A549 treated with AZD9567 at 1 μM for 4 hours (cell line): Measurements from ENCODE around the gene ADNP. TPM values are rescaled to one million over a fixed set of nuclear protein-coding genes. Genes with fewer than 3 reads are reported as not detected.

Experiments
- total RNA-seq: library from RNA; stranded (reverse); fragments of 200-300 nt; extraction: Qiagen RNA extraction; gene quantifications from 5 replicates; pipeline ENCODE4 v1.2.3, GENCODE V29; 2022; ENCODE audit not compliant: insufficient read depth

The ADNP gene
- total RNA-seq, result 36.2 to 46.7 TPM (median 38.6 TPM) in 5 replicates

GRCh38 chr20:50931306-50932015 is at the start of gene ADNP:
Gene ADNP, minus strand, starts transcription at chr20:50931437. Its CDS starts 27,441 bp downstream, at chr20:50903996.

GRCh38 chr20:50958615-50959542 is 27.6 kb upstream of the ADNP start, which contains the start of gene MOCS3:
Gene MOCS3, plus strand, starts transcription at chr20:50958818. Its CDS starts 25 bp downstream, at chr20:50958843.

GRCh38 chr20:50957798-50958614 is 26.8 kb upstream of the ADNP start, which contains the start of gene DPM1:
Gene DPM1, minus strand, starts transcription at chr20:50958532. Its CDS starts 9 bp downstream, at chr20:50958523.

Other genes with a start within 250 kb of the ADNP start
- 0.02 to 0.03 TPM in 2 of 5 replicates, not detected in the others for gene RIPOR3, start 239.9 kb downstream of the ADNP start, total RNA-seq
- gene PARD6B, start 199.9 kb downstream of the ADNP start, total RNA-seq, result 2.4 to 5.0 TPM (median 3.2 TPM) in 5 replicates
- gene BCAS4, start 136.4 kb downstream of the ADNP start, total RNA-seq, result 23.4 to 32.1 TPM (median 29.0 TPM) in 5 replicates
- gene DPM1, start 27.1 kb upstream of the ADNP start, total RNA-seq, result 69.6 to 81.2 TPM (median 78.7 TPM) in 5 replicates
- gene MOCS3, start 27.4 kb upstream of the ADNP start, total RNA-seq, result 5.6 to 6.4 TPM (median 6.0 TPM) in 5 replicates
- gene KCNG1, start 91.7 kb upstream of the ADNP start, total RNA-seq, result 14.3 to 32.9 TPM (median 21.8 TPM) in 5 replicates